GM23248 (cell line): ENCODE results near the gene SLC11A1.

Experiments
- EZH2 ChIP-seq: fragments of 200-600 bp; sonication (generic); IDR thresholded peaks from 2 replicates; pipeline ENCODE4 v1.6.1; 2018; ENCODE audit warnings: antibody characterized with exemption, mild to moderate bottlenecking; ENCODE audit not compliant: insufficient read depth, poor library complexity, severe bottlenecking
- EZH2phosphoT487 ChIP-seq: fragments of 200-600 bp; sonication (generic); IDR thresholded peaks from 2 replicates; pipeline ENCODE4 v1.6.1; 2018; ENCODE audit warnings: antibody characterized with exemption, moderate library complexity, mild to moderate bottlenecking, low read depth; ENCODE audit not compliant: insufficient read depth

GRCh38 chr2:218437969-218438368 is 55.9 kb downstream of the SLC11A1 start:
- TF ChIP-seq EZH2 (no peak), EZH2phosphoT487 (no peak)
